RWPE2 (cell line): ENCODE results near the gene USP8.

Source experiments
- ATAC-seq: fragments of 200-7000 bp; cut with Tn5 transposase; 3 replicates; pipeline ENCODE4 v1.9.1; 2021; ENCODE audit warnings: low read depth
- DNase-seq: peaks from one replicate; pipeline ENCODE4 v3.0.0-alpha.2; 2020; ENCODE audit warnings: low spot score
- H3K27ac ChIP-seq: fragments of 450-650 bp; 2 replicates; pipeline ENCODE4 v1.5.1; 2017; ENCODE audit warnings: mild to moderate bottlenecking; ENCODE audit not compliant: poor library complexity, severe bottlenecking
- H3K27me3 ChIP-seq: fragments of 250-450 bp; sonication (Bioruptor Pico); 2 replicates; pipeline ENCODE4 v1.5.1; 2021; ENCODE audit warnings: mild to moderate bottlenecking, moderate library complexity; ENCODE audit not compliant: insufficient read depth, poor library complexity, severe bottlenecking
- H3K36me3 ChIP-seq: fragments of 250-450 bp; sonication (Bioruptor Pico); 2 replicates; pipeline ENCODE4 v1.5.1; 2020; ENCODE audit warnings: low read depth, mild to moderate bottlenecking, moderate library complexity
- H3K4me1 ChIP-seq: fragments of 250-450 bp; sonication (Bioruptor Pico); 2 replicates; pipeline ENCODE4 v1.5.1; 2021; ENCODE audit warnings: mild to moderate bottlenecking, moderate library complexity; ENCODE audit not compliant: insufficient read depth, poor library complexity, severe bottlenecking
- H3K4me3 ChIP-seq: fragments of 250-450 bp; sonication (Bioruptor Pico); 2 replicates; pipeline ENCODE4 v1.5.1; 2021; ENCODE audit warnings: mild to moderate bottlenecking, moderate library complexity; ENCODE audit not compliant: severe bottlenecking
- H3K9me3 ChIP-seq: fragments of 250-450 bp; sonication (Bioruptor Pico); 2 replicates; pipeline ENCODE4 v1.5.1; 2021; ENCODE audit warnings: mild to moderate bottlenecking, moderate library complexity; ENCODE audit not compliant: severe bottlenecking
- TF ChIP-seq, protein P1 (sequence below): fragments of 450-650 bp; IDR thresholded peaks from one replicate; pipeline ENCODE4 v1.5.1; 2017; ENCODE audit warnings: mild to moderate bottlenecking, moderate library complexity; ENCODE audit not compliant: poor library complexity, severe bottlenecking

Gene USP8

DNA sequence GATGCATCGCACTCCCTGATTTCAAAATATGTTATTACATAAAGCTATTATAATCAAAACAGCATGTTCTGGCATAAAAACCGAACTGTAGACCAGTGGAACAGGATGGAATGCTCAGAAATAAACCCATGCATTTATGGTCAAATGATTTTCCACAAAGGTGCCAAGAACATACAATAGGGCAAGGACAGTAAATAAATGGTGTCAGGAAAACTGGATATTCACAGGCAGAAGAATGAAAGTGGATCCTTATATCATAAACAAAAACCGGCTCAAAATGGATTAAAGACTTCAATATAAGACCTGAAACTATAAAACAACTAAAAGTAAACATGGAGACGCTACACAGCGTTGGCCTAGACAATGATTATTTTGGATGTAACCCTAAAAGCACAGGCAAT is 99.6 kb downstream of the USP8 start:
- no peak for DNase-seq
- H3K27ac ChIP-seq: no peak overlapping the region

DNA sequence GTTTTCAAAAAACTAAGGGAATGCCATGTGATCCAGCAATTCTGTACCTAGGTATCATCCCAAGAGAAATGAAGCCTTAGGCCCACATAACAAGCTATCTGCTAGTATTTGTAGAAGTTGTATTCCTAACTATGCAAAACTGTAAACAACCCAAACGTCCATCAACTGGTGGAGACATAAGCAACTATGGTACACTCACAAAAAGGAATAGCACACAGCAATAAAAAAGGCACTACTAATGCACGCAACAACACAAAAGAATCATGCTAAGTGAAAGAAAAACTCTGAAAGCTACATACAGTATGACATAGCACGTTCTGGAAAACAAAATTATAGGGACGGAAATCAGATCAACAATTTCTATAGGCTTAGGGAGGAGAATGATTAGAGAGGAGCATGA is 107.0 kb downstream of the USP8 start:
- Histone ChIP-seq H3K4me1 (no peaks in the 10 kb centered on the region), H3K4me3 (no peak overlapping the region), H3K9me3 (no peaks in the 10 kb centered on the region), H3K27ac (no peak overlapping the region), H3K36me3 (no peaks in the 10 kb centered on the region), H3K27me3 (no peaks in the 10 kb centered on the region)
- no peak for DNase-seq
- no peak for ATAC-seq
- TF ChIP-seq, protein P1, sequence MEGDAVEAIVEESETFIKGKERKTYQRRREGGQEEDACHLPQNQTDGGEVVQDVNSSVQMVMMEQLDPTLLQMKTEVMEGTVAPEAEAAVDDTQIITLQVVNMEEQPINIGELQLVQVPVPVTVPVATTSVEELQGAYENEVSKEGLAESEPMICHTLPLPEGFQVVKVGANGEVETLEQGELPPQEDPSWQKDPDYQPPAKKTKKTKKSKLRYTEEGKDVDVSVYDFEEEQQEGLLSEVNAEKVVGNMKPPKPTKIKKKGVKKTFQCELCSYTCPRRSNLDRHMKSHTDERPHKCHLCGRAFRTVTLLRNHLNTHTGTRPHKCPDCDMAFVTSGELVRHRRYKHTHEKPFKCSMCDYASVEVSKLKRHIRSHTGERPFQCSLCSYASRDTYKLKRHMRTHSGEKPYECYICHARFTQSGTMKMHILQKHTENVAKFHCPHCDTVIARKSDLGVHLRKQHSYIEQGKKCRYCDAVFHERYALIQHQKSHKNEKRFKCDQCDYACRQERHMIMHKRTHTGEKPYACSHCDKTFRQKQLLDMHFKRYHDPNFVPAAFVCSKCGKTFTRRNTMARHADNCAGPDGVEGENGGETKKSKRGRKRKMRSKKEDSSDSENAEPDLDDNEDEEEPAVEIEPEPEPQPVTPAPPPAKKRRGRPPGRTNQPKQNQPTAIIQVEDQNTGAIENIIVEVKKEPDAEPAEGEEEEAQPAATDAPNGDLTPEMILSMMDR: no peak

More for the DNA sequence above, 99.6 kb downstream of the USP8 start:
- ATAC-seq: no peak
- TF ChIP-seq, protein P1: no peak
- Histone ChIP-seq H3K36me3 (no peaks in the 10 kb centered on the region), H3K27me3 (no peaks in the 10 kb centered on the region), H3K9me3 (no peaks in the 10 kb centered on the region), H3K4me3 (no peak overlapping the region), H3K4me1 (no peaks in the 10 kb centered on the region)

DNA sequence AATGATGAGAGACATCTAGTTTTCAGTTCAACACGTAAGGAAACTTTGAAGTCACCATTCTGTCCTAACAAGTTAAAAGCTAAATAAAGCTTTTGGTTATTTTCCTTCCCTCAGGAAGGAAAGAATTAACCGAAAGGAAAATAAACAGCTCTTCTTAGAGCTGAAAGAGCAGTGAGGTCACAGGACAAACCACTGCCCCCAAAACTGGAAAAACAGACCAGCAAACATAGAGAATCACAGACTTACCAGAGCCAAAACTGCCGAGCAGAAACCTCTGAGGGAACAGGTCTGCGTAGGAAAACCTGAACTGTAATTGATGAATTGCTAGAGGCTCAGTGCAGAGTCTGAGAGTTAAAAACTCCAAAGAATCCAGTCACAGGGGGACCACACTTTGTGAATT is 107.6 kb downstream of the USP8 start:
- H3K36me3 ChIP-seq: no peaks in the 10 kb centered on the region
- no peak overlapping the region for H3K4me3 ChIP-seq
- no peaks in the 10 kb centered on the region for H3K27me3 ChIP-seq
- H3K9me3 ChIP-seq: no peaks in the 10 kb centered on the region
- TF ChIP-seq, protein P1: no peak
- ATAC-seq (no peak), DNase-seq (no peak)
- H3K27ac ChIP-seq: no peak overlapping the region
- no peaks in the 10 kb centered on the region for H3K4me1 ChIP-seq

DNA sequence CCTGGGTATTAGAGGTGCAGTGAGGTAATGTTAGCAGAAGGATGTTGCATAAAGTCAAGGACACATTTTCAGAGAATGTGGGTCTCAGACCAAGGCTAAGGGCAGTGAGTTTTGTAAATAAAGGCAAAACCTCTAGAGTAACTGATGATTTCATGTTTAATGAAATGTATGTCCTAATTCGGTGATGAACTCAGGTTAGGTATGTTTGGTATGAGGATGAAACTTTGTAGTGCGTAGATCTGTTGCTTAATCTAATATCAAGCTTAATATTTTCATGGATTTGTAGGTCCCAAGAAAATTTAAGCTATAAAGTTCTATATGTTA is 118.6 kb downstream of the USP8 start:
- H3K9me3 ChIP-seq: no peaks in the 10 kb centered on the region
- H3K4me1 ChIP-seq: peaks cover 4% of the 10 kb centered on the region
- H3K27ac ChIP-seq: no peak overlapping the region
- H3K36me3 ChIP-seq: no peaks in the 10 kb centered on the region
- no peak for DNase-seq
- no peaks in the 10 kb centered on the region for H3K27me3 ChIP-seq
- peak; percentile 71 for ATAC-seq
- TF ChIP-seq, protein P1: no peak
- H3K4me3 ChIP-seq: no peak overlapping the region

DNA sequence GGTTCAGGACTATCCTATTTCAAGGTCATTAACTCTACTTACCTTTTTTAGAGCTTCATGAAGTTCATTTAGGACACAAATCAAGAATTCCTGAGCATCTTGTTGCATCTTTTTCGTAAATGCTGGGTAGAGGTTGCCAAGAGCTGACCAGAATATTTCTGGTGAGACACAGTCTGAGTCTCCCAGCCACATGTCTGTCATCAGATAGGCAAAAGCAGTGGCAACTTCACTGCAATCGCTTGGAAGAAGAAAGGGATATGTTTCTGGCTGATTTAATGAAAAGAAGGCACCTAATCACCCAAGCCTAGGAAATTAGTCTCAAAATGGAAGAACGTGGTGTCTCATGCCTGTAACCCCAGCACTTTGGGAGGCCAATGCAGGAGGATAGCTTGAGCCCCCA is 119.4 kb downstream of the USP8 start:
- Histone ChIP-seq H3K27me3 (no peaks in the 10 kb centered on the region), H3K4me3 (no peak overlapping the region), H3K36me3 (no peaks in the 10 kb centered on the region), H3K9me3 (no peaks in the 10 kb centered on the region), H3K27ac (no peak overlapping the region), H3K4me1 (peaks cover 4% of the 10 kb centered on the region)
- DNase-seq (no peak), ATAC-seq (no peak)
- TF ChIP-seq, protein P1: no peak
